NCI-H345 treated with DMSO at 0.1 percent for 48 hours (cell line): ENCODE measurements around the gene ORAI3.
"Not testable (repeated sequence)": the region's sequence is repeated elsewhere in the genome, so short reads cannot be mapped to it uniquely, and the experiment has no call there.

Experiments used
- DNase-seq: peaks from one replicate; lab custom pipeline; 2025; ENCODE audit not compliant: unreplicated experiment; lab: John Stamatoyannopoulos, UW

The ORAI3 gene

DNA sequence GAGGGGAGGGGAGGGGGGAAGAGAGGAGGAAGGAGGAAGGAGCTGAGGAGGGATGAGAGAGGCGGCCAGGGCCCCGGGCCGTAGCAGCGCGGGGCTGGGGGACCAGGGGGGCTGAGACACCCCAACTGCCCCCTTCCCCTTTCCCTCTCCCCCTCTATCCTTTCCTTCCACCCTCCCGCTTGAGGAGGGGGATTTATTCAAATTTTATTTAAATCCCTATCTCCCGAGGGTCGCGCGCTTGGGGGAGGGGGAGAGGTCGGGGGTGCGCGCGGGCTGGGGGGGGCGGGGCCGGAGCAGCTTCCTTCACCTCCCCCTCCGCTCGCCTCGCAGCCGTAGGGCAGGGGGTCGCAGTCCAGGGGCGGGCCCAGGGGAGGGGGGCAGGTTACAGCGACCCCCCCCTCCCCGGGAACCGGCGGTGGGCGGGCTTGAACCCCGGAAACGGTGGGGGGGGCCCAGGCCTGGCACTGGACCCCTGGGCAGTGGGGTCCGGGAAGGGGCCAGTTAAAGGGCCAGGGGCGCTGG lies 25.3 kb upstream of the ORAI3 start, which contains the start of gene FBXL19:
FBXL19 (plus strand) TSS at position 19 of the 522 bp plus-strand sequence. CDS start 2,183 bp downstream, outside the sequence.
- no peak for DNase-seq

DNA sequence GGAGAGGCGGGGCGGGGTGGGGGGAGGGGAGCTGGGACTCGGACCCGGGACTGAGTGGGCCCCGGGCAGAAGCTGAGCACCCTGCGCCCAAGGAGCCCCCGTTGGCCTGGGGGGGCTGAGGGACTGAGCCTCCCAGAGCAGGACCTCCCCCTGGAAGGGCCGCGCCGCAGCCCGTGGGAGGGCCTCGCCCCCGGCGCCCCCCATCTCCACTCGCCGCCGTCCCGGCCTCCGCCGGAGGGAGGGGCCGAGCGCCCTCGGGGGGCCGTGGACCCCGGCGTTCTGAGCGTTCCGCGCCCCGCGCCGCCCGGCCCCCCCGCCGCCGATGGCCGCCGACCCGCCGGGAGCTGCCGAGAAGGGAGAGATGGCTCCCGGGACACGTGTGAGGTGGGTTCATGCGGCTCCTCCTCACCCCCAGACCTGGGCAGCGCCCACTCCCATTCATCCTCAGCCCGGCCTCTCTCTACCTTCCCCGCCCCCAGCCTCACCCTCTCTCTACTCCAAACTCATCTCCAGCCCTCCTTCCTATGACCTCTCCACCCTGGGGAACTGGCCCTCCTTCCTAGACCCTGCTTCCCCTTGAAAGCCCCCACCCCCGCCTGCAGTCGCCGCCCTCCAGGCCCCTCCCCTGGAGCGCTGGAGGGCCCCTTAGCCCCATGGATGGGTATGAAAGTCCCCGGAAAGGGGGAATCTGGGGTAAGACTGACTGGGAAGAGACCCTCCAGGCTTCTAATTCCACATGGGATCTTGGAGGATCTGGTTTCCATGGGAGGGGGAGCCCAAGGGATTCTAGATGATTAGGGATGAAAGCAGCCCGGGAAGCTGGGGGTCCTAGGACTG lies 24.6 kb upstream of the ORAI3 start:
- DNase-seq, result no peak

DNA sequence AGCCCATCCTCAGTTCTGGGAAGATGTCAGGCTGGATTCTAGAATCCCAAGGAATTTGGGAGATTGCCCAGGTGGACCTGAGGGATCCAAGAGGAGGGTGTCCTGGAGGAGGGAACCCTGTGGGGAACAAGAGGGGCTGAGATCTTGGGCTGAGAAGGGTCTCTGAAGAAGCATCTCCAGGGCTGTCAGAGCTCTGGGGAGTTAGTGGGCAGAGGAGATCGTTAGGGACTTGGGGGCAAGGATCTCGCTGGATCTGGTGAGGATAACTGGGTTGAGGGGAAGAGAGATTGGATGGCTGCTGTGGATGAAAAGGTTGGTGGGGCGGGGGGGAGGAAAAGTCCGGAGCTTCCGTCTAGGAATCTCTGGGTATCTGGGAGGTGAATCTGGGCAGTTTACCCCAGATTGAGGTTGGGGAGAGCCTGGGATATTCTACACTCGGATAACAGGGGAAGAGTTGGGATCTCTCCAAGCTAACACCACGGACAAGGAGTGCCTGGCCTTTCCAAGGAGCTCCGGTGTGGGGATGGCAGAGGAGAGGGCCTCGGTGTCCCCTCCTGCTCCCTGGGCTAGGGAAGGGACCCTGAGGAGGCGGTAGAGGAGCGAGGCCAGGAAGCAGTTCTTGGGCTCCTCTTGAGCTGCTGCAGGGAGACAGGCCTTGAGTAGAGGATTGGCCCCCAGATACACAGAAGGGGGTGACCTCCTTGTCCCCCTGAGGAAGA lies 23.8 kb upstream of the ORAI3 start:
- no peak for DNase-seq

DNA sequence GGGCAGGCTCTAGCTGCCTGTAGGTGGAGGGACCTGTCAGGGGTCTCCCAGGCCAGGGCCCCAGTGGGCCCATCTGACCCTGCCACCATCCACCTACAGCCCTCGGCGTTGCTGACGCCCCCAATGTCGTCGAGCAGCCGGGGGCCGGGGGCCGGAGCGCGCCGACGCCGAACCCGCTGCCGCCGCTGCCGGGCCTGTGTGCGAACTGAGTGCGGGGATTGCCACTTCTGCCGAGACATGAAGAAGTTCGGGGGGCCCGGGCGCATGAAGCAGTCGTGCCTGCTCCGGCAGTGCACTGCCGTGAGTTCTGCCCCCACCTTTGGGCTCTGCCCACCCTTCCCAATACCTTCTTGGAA lies 23.3 kb upstream of the ORAI3 start:
- no peak for DNase-seq

DNA sequence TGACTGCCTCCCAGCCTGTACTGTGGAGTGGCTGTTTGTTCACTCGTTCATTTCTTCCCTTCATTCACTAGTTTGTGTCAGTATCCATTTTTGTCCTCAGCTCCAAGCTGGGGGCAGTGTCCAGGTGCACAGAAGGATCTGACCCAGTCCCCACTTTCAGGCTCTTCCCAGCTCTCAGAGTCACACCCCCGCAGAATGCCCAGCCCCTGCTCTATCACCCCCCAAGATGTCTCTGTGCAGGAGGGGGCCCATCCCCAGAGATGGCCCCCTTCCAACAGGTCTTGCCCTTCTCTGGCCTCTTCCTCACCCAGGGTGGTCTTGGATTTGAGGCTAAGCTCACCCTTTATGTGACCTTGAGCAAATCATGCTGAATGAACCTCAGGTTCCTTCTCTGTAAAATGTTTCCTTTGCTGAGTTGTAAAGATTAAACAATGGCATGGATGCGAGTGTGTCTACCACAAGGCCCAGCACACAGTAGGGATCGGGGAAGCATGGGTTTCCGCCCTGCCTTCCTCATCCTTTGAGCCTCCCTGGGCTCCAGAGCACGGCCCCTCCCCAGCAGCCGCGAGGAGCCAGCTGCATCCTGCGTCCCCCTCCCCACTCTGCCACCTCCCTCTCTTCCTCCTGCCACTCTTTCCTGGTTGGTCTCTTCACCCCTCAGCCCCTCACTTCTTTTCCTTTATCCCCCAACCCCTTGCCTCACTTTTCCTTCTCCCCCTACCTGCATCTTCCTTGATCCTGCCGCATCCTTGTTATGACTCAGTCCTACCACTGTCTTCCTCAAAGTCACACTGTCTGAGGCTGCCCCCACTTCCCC lies 22.7 kb upstream of the ORAI3 start:
- DNase-seq, result no peak

DNA sequence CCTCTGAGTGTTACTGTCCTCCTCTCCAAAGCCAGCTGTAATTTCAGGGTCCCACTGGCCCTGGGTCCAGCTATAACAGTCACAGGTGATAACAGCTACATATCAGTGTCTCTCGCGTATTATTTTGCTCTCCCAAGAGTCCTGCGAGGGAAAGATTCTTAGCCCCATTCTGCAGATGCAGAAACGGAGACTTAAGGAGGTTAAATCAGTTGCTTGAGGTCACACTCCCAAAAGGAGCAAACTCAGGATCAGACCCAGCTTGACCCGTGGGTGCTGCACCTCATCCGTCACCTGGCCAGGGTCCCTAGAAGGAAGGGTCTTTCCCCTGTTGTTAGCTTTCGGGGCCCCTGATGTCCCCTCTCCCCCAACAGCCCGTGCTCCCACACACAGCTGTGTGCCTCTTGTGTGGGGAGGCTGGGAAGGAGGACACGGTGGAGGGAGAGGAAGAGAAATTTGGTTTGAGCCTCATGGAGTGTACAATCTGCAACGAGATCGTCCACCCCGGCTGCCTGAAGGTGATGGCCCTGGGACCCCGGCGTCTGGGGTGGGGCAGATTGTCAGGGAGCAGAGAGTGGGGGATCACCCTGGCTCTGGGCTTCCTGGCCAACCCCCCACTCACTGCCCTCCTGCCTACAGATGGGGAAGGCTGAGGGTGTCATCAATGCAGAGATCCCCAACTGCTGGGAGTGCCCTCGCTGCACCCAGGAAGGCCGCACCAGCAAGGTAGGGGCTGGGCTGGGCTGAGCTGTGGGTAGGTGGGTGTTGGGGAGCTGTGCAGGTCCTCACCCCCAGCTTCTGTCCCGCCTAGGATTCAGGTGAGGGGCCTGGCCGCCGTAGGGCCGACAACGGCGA lies 21.7 kb upstream of the ORAI3 start:
- DNase-seq, result no peak

DNA sequence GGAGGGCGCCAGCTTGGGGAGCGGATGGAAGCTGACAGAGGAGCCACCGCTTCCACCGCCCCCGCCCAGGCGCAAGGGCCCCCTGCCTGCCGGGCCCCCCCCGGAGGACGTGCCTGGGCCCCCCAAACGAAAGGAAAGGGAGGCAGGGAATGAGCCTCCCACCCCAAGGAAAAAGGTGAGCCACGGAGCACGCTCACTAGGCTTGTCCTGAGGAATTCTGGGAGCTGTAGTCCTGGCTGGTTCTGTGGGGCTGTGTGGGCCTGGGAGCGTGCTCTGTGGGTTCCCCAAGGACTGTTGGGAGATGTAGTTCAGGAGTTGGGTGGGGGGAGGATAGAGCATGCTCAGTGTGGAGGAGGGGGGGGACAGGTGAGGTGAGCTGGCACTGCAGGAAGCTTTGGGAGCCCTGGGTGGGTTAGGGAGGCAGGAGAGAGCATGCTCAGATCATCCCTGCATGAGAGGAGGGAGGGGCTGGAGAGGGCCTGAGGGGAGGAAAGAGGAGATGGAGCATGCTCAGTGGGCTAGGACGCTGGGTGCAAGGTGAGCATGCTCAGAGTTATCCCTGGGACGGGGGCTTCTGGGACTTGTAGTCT lies 21.0 kb upstream of the ORAI3 start:
- peak; percentile 97 for DNase-seq

DNA sequence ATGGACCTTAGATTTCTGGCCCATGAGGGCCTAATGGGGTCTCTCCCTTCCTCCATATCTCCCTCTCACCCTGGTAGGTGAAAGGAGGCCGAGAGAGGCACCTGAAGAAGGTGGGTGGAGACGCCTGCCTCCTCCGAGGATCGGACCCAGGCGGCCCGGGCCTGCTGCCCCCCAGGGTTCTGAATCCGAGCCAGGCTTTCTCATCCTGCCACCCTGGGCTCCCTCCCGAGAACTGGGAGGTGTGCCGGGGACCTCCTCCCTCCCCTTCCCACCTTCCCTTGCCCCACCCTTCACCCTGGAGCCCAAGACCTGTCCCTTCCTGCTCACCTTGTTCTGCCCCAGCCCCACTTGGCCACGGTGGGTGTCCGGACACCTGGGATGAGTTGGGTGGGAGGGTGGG lies 20.5 kb upstream of the ORAI3 start:
- DNase-seq, result no peak

DNA sequence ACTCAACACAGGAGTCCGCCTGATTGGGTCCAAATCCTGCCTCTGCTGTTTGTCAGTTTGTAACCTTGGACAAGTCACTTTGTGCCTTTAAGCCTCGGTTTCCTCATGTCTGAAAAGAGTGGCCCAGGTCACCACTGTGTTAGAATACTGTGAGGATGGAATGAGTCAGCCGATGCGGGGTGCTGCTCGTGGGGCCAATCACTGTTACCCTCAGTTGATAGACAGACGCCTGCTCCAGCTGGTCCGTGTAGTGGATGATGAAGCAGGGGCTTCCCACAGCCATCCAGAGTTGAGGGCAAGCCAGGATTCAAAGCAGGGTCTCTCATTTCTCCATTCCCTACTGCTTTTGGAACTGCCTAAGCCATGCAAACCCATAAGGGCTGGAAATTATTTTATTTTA lies 19.7 kb upstream of the ORAI3 start:
- no peak for DNase-seq

DNA sequence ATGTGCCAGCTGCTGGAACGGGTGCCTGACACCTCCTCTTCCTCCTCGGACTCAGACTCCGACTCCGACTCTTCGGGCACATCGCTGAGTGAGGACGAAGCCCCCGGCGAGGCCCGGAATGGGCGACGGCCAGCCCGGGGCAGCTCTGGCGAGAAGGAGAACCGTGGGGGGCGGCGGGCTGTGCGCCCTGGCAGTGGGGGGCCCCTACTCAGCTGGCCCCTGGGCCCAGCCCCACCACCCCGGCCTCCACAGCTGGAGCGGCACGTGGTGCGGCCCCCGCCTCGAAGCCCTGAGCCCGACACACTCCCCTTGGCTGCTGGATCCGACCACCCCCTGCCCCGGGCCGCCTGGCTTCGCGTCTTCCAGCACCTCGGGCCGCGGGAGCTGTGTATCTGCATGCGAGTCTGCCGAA lies 18.7 kb upstream of the ORAI3 start:
- DNase-seq, result no peak

DNA sequence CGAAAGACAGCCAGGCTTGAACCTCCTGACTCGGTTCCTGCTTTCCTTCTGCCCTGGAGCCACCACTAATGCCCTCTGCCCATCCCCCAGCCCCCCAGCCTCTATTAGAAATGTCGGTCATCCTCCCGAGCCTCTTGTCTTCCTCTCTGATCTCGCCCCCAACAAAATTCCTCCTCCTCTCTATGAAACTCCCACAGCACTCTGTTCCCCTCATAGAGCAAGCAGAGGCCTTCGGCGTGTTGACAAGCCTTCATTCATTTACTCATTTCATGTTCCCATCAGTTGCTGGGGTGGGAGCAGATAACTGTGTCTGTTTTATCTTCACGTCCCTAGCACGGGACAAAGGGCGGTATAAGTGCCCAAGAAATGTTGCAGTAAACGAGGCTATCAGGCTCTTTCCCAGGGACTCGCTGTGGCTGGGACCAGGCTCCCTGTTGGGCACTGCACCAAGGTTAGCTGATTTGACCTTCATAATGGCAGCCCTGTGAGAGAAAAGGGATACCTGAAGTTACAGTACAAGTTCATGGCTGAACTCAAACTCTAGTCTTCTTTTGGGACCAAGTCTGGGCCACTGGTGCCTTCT lies 17.7 kb upstream of the ORAI3 start:
- DNase-seq, result no peak

DNA sequence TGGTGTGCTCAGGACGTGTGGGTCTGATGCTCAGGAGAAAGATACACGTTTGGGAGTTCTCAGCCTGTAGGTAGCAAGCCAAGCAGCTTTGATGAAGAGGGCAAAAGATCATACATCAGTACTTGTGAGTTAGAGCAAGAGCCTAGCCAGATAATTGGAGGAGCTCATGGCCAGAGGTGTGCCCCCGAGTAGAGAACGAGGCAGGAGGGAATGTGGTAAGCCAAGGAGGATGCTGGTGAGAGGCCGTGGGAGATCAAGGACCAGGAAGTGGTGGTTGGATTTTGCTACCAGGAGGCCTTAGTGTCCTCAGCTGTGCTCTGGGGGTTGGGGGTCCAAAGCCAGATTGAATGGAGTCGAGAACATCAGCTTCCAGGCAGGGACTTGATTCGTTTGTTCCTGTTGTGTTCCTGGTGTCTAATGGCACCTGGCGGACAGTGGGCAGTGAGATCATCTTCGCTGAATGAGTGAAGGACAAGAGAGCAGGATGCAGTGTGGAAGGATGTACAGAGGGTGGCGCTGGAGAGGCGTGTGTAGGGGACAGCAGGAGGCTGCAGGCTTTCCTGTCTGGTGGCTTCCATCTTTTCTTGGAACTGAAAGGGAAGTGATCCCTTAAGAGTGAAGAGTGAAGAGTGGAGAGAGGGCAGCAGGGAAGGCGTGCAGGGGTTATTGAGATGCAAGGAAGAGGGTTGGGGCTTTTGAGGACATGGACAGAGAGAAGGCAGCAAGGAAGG lies 13.9 kb upstream of the ORAI3 start:
- DNase-seq, result no peak

DNA sequence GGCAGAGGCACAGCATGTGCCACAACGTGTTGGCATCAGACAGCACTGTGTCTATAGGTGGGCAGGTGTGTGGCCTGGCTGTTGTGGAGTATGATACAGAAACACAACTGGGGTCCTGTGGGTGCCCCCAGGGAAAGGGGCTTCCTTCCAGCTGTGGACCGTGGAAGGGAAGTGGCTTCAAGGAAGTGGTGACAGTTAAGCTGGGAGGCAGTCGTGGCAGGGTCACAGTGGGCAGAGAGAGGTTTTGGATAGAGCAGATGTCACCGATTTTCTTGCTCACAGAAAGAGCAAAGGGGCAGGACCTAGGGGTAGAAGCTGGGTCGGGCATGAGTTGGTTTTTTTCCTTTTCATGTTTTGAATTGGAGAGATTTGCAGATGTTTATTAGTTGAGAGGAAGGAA lies 11.2 kb upstream of the ORAI3 start:
- DNase-seq, result no peak

DNA sequence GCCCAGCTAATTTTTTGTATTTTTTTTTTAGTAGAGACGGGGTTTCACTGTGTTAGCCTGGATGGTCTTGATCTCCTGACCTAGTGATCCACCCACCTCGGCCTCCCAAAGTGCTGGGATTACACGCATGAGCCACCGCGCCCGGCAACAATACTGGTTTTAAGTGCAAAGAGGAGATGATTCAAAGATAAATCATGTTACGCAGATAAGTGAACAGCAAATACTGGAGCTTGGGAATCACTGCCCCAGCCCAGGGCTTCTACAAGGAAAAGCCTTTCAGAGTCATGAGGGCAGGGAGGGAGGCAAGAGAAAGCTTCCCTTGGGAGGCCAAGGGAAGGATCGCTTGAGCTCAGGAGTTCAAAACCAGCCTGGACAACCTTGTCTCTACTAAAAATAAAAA lies 9.3 kb upstream of the ORAI3 start:
- not testable (repeated sequence) for DNase-seq

DNA sequence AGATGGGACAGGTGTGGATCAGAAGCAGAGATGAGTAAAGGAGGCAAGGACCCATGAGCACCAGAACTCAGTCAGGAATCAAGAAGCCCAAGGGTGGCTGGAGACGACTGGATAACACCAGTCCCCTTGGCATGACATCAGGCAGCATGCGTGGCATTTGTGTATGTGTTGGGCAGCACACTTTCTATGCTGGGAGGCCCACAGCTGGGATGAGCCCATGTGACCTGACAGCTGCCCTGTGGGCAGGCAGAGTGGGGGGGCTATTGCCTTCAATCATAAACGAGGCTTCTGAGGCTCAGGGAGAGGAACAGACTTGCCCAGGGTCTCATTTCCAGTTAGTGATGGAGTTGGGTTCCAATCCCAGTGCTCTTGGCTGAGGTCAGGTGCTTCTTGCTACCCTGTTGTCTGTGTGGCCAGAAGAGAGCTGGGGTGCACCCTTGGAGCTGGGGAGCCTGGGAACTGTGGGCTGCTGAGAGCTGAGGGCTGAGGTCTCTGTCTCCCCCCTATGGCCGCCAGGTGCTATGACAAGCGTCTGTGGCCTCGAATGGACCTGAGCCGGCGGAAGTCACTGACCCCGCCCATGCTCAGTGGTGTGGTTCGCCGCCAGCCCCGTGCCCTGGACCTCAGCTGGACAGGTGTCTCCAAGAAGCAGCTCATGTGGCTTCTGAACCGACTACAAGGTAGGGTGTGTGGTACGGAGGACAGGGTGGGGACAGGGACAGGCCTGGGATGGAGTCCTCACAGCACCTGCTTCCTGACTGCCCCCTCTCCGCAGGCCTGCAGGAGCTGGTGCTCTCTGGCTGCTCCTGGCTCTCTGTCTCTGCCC lies 7.1 kb upstream of the ORAI3 start:
- DNase-seq, result peak; percentile 34

DNA sequence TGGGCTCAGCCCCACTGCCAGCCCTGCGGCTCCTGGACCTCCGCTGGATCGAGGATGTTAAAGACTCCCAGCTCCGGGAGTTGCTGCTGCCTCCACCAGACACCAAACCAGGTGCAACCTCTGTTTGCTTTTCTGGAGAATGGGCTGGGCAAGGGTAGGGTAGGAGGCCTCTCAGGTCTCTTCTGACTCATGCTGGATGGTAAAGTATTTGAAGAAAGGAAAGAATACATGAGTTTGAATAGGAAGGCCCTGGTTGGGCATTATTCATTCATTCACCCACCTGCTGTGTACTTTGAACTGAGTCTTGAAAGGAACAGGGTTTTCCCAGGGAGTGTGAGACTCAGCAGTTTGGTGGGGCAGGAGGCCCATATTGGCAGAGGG lies 6.5 kb upstream of the ORAI3 start:
- no peak for DNase-seq

DNA sequence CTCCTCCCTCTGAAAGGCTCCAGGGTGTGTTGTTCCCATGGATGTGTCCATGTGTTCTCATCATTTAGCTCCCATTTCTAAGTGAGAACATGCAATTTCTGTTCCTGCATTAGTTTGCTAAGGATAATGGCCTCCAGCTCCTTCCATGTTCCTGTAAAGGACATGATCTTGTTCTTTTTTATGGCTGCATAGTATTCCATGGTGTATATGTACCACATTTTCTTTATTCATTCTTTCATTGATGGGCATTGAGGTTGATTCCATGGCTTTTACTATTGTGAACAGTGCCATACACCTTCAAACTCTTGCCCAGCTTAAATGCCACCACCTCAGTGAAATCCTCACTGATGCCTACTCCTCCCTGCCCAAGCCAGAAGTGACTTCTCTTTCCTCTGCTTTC lies 4.5 kb upstream of the ORAI3 start:
- DNase-seq, result no peak
